HG02610 (cell line): ENCODE data around the gene CLCA4.
"Not testable (repeated sequence)": the region's sequence is repeated elsewhere in the genome, so short reads cannot be mapped to it uniquely, and the experiment has no call there.

Source experiments
- ATAC-seq: cut with Tn5 transposase; IDR thresholded peaks from one replicate; pipeline ENCODE4 v1.9.1; 2021; ENCODE audit warnings: mild to moderate bottlenecking, moderate library complexity; ENCODE audit not compliant: unreplicated experiment

The CLCA4 gene

DNA sequence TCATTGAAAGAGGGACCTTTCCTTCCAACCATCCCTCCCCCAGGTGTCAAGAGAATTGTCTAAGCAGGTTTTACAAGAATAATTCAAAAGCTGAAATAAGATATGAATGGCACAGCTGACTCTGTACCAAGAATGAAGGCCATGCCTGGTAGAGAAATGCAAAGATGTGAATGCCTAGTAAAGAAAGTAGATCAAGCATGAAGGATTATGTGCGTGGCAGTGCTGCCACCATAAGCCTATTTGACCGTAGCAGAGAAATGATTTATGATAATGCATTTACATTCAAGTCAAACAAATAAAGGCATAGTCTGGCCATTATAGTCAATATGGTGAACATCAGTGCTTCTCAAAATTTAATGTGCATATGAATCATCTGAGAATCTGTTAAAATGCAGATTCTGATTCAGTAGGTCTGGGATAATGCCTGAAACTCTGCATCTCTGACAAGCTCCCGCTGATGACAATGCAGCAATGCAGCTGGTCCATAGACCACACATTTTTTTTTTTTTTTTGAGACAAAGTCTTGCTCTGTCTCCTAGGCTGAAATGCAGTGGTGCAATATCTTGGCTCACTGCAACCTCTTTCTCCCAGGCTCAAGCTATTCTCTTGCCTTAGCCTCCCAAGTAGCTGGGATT lies 16.6 kb upstream of the CLCA4 start:
- no peak for ATAC-seq

DNA sequence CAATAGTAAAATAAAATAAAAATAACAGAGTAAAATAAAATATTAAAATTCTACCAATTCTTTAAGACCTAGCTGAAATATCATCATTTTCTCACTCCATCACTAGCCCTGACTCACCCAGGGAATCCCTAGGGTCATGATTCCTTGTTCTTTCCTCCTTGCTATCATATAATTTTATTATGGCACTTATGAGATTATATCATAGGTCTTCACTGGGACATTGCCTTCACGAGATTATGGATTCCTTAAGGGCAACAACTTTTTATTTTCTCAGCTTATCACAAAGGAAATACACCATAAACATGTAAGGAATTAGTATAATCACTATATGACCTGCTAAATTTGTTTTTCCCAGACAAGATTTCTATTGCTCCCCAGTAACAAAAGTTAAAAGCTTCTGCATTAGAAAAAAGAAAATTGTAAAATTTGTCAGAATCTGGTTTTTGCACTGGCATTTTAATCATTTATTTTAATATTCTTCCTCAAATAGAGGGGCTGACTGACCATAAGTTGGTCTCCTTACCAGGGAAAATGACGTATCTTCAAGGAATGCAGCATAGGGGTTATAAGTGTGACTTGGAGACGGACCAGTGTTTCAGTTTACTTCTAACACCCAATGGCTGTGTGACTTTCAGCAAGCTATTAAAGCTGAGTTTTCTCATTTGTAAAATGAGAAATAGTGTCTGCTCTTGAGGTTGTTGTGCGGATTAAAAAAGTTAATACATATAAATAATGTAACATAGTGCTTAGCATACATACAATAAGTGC lies 8.8 kb upstream of the CLCA4 start:
- no peak for ATAC-seq

DNA sequence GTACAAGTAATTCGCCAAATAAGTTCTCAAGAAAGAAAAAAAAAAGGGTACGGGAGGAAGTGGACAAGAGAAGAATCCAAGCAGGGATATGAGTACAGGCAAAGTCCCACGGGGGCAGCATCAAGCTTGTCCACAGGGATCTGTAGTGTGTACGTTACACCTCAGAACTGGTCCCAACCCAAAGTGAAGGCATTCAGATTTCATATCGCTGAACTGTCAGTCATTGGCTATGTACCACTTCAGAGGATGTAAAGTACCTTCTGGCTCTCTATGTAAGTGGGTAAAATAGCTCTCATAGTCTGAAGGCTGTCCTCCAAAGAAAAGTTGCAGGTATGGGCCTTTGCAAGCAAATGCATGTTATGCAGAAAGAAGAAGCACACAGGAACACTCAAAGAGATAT lies 8.1 kb upstream of the CLCA4 start:
- no peak for ATAC-seq

DNA sequence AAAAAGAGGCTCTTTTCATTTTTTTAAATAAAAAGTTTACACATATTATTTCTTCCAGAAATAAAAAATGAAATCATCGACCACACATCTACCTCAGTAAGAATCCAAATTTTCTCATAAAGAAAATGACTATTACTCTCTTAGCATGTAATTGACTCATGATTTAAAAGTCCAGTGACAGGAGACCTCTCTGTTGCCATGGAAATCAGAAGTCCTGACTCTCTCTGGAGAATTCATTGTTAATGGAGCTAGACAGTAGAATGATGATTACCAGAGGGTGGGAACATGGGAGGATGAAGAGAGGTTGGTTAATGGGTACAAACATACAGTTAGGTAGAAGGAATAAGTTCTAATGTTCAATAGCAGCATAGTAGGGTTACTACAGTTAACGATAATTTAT lies 5.0 kb upstream of the CLCA4 start:
- ATAC-seq: no peak

DNA sequence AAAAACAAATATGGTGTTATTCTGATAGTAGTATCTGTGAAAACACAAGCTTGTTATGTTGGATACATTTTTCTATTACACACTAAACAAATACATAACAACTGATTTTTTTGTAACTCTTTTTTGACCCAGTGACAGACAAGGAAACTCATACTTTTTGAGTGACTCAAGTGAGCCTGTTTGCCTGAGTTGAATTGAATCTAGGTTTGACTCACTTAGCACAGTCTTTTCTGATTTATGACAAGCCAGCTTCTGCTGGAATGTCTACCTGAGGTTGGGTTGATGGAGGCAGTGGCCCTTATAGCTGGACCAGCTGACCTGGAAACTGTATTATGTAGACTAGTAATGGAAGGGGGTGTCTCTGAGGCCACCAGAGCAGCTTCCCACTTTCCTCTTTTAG lies 4.2 kb upstream of the CLCA4 start:
- ATAC-seq: no peak

DNA sequence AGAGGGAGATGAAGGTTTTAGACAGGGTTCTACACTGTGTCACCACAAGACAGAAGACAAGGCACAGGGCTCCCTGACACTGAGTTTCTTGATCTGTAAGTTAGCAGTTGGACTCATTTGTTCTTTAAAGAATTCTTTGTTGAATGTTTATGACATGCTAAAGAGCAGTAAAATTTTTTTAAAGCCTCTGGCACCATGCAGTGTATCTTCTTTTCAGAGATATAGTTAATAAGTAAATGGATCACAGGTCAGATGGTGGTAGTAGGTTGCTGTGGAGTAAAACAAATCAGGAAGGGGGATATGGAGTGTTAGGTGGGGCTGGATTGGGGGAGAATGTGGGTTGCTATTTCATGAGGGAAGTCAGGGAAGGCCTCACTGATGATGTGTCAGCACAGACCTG lies 2.0 kb downstream of the CLCA4 start:
- ATAC-seq: no peak

DNA sequence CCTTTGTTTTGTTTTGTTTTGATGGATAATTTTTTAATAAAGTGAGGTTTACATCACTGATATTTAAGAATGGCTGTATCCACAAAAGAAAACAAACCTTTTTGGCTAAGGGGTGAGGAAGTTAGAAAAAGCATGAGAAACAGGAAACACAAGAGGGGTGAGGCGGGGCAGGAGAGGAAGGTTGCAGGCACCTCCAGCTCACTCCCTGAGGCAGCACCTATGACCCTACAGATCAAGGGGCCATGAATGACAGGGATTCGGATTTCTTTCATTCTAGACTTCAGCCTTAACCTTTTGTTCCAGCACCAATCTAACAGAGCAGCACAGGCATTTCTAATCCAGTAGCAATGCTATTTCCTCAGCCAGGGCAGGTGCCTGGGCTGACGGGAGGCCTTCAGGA lies 4.4 kb downstream of the CLCA4 start:
- ATAC-seq: no peak

DNA sequence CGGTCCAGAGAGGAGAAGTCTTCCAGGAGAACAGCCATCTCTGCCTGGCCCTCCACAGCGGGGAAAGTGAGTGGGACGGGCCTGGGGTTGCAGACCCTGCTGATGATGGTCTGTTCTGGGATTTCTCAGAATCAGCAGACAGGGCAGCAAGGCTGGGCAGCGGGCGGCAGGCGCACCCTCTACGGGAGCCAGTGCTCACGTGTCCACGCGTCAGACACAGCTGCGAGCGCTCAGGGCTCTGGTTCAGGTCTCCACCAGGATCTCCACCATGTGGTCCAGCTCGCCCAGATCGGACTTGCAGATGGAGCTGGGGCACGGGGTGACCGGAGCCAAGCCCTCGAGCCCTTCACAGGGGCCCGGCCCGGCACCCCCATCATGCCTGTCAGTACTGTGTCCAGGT lies 5.5 kb downstream of the CLCA4 start:
- ATAC-seq: no peak

DNA sequence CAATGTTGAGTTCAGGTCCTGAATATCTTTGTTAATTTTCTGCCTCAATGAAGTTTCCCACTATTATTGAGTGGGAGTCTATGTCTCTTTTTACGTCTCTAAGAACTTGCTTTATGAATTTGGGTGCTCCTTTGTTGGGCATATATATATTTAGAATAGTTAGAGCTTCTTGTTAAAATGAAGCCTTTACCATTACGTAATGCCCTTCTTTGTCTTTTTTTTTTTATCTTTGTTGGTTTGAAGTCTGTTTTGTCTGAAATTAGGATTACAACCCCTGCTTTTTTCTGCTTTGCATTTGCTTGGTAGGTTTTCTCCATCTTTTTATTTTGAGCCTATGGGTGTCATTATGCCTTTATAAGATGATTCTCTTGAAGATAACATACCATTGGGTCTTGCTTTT lies 10.9 kb downstream of the CLCA4 start:
- no peak for ATAC-seq

DNA sequence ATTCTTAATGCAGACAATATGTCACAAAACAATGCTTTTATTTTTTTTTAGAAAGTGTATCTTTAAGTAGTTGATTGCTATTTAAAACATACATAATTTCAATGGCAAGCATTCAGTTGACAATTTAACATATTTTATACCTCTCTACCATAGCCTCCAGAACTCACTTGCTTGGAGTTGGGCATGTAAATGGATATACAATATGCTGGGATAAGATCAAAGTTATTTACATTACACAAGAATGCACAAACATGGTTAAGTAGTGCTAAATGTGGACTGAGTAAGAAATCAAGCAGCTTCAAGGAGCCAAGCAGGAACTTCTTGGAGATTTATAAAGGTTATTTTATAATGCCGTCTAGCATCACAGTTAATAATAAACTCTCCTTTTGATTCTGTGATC lies 17.0 kb downstream of the CLCA4 start:
- ATAC-seq: no peak

DNA sequence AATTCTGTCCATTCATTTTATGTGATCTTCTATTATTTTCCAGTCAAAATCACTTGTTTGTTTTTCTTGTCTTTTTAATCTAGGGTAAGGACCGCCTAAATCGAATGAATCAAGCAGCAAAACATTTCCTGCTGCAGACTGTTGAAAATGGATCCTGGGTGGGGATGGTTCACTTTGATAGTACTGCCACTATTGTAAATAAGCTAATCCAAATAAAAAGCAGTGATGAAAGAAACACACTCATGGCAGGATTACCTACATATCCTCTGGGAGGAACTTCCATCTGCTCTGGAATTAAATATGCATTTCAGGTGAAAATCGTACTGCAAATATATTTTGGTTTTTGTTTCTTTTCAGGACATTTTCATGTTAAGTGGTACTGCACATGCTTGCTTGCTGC lies 20.5 kb downstream of the CLCA4 start:
- ATAC-seq: no peak

DNA sequence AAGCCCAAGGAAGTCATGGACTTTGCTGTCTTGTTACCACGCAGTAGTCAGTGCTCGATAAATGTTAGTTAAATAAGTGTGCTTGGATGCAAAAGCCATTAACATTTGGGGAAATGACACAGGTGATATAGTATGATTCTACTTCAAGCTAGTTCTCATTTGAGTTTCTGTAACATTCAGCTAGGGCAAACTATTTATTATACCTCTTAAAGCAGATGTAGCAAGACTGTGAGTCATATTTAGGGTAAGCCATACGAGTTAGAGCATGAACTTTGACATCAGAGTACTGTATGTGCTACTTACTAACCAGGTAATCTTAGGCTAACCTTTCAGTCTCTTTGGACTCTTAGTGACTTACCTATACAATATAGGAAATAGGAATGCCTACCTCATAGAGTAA lies 21.0 kb downstream of the CLCA4 start:
- no peak for ATAC-seq

DNA sequence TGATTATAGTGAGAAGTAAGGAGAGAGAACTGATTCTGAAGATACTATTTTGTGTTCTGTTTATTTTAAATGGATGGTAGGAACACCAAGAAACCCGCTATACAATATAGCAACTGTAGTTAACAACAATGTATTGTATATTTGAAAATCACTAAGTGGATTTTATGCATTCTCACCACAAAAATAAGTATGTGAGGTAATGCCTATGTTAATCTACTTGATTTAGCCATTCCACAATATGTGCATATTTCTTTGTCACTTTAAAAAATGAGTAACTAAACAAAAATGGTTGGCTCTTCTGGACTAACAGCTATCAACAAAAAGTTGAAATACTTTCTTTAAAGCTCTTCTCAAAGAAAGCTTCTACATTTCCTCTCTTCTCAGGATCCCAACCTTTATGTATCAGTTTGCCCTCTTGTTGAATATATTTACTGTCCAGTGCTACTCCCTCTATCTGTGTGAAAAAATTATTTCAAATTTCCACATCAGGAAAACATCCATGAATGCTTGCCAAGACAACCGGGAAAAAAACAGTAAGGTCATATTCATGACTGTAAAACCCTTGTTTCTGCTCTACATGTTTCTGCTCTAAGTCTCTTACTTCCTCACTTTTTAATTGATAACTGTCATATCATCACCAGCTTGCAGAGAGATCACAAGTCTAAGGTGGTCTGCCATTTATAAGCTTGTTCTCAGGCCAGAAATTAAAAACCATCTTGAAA lies 27.0 kb downstream of the CLCA4 start:
- no peak for ATAC-seq

DNA sequence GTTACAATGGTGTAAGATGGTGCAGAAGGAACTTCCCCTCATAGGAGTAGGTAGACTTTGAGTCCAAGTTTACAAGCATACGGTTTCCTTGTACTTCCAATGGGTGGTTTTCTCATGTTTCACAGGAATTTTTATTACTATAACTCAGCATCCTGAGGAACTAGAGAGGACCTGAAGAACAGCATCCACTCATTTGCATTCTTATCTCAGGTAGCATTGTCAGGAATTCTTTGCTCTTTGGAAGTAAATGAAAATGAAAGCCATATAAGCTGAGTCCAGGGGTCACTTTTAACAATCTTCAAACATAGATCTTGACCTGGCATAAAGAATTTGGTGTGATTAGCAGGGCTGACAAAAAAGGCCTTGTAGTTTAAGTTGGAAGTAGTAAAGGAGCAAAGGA lies 34.4 kb downstream of the CLCA4 start:
- no peak for ATAC-seq

DNA sequence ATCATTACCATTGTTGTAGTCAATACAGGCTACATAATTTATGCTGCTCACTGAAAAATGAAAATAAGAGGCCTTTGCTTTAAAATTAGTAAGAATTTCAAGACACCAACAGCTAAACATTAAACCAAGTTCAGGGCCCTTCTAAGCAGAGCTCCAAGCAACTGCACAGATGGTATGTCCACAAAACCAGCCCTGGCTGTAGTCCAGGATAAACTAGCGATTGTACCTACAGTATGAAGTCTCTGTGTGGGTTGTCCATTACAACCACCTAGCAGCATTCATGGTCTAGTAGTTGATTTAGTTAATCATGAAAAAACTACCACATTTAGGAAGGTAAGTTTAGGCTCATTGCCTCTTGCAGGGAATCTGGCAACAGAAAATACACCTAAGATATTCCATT lies 35.3 kb downstream of the CLCA4 start:
- no peak for ATAC-seq

DNA sequence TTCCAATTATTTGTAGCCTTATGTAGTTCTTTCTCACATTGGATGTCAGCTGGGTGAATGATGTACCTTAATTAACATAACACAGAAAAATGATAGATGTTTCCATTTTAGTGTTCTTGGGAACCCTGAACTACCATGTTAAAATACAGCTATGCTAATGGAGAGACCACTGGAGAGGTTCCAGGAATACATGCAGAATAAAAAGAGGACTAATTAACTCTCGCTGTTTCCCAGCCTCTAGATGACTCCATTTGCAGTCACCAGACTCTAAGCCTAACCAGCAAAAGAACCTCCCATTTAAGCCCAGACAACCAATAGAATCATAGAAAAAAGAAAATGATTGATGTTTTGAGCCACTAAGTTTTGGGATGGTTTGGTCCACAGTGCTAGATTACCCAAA lies 36.2 kb downstream of the CLCA4 start:
- ATAC-seq: no peak

DNA sequence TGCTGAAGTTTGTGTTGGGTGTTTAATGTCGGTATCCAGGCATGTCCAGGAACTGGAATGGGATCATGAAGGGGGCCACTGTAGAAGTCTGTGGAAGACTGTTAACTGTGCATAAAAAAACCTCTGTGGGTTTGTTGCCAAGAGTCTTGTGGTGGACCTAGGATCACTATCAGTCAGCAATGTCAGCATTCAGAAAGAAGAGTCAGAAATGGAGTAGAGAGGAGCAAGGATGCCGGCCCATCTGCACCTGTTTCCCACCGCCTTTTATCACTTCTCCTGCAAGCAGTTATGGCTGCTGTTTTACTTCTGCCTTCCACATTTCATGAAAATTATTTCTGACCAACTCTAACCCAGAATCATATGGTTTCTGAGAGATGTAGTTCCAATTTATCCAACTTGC lies 36.7 kb downstream of the CLCA4 start:
- ATAC-seq: no peak

DNA sequence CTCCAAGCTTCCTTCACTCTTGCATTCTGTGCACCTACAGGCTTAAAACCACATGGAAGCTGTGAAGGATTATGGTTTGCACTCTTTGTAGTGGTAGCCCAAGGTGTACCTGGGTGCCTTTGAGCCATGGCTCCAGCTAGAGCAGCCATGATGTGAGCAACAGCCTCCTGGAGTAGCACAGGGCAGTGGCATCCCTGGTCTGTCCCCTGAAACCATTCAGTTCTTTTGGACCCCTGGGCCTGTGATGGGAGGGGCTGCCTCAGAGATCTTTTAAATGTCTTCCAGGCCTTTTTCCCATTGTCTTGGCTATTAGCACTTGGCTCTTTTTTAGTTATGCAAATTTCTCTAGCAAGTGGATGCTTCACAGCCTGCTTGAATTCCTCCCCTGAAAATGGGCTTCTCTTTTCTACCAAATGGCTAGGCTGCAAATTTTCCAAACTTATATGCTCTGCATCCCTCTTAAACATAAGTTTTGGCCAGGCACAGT lies 47.4 kb downstream of the CLCA4 start:
- ATAC-seq: no peak

DNA sequence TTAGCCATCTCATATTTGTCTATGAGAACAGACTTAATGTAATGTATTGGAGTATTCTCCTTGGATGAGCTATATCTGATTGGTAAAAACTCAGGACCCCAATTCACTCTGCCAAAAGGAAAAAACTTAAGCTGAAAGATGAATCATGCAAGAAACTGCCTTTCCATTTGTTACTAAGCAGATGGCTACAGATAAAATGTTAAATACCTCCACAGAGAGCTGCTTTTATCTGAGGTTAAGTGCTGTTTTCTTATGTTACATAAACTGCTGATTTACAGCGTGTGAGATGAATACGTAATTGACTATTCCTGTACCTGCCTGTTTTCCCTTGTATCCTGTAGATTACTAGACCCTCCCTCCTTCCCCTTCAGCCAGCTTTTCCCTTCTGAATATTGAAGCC lies 49.3 kb downstream of the CLCA4 start:
- no peak for ATAC-seq

DNA sequence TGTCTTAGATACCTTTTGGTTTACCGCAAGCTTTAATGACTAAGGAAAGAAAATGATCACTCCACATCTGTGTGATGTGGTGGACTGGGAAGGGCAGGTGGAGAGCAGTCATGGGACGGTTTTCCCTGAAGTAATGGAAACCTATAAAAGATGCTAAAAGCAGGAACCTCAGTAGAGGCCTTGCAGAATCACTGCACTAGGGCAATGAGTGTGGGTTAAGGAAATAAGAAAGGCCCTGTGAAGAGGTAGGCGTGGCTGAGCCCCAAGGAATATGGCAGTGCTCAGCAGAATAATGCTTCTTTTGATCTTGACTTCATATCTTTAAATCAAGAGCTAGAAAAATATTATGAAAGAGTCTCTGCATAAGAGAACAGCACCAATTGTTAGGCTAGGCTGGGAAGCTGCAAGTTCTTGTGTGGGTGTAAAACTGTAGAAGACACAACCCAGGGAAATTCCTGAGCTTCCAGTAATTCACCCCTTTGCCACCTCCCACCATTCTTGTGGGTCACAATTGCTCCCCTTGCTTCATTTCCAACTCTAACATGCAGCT lies 49.9 kb downstream of the CLCA4 start:
- no peak for ATAC-seq

DNA sequence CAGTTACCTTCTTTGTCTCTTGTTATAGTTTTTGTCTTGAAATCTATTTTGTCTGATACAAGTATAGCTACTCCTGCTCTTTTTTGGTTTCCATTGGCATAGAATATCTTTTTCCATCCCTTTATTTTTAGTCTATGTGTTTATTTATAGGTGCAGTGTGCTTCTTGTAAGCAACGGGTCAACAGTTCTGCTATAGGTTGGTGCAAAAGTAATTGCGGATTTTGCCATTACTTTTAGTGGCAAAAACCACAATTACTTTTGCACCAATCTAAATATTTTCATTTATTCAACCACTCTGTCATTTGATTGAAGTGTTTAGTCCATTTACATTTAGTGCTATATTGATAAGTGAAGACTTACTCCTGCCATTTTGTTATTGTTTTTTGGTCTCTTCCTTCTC lies 59.2 kb downstream of the CLCA4 start:
- ATAC-seq: not testable (repeated sequence)

DNA sequence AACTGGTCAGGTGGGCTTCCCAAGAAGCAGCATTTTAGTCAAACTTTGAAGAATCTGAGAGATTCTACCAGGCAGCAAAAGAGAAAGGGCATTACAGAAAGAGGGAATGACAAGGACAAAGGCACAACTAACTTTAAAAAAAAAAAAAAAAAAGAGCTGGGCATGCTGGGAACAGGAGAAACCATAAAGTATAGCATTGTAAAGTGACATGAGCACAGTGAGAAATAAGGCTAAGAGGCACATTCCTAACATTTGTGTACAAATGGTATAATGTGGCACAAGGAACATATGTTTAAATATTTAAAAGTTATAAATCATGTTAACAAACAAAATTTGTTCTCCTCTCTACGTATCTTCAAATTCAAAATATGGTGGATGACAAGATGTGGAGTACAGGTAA lies 69.6 kb downstream of the CLCA4 start:
- ATAC-seq: no peak
